Erythroblast (primary cell): ENCODE data around the gene ZNF557.
"Not testable (repeated sequence)": the region's sequence is repeated elsewhere in the genome, so short reads cannot be mapped to it uniquely, and the experiment has no call there.

Experiments
- GATA1 ChIP-seq: IDR thresholded peaks from 2 replicates; pipeline ENCODE4 v1.6.1; 2011; ENCODE audit warnings: low read depth, mild to moderate bottlenecking, control low read depth, low read length, moderate library complexity
- POLR2A ChIP-seq: IDR thresholded peaks from 2 replicates; pipeline ENCODE4 v1.6.1; 2011; ENCODE audit warnings: mild to moderate bottlenecking, low read length

DNA sequence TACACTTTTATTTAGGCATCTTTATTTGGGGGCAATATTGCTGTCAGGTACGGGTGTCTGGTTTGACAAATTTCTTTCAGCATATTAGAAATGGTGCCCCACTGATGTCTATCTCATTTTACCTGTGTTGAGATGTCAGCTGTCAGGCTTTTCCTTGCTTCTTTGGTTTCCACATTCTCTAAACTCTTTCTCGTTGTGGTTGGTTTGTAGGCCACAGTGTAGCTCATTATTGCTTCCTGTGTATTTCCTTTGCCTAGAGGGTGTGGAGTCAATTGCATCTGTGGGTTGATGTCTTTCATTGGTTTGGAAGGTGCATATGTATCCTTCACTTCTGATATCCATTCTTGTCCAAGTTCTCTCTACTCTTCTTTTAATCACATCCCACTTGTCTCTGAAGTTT is 9.5 kb upstream of the ZNF557 start:
- TF ChIP-seq POLR2A, GATA1: not testable (repeated sequence)
